ENCODE data around the gene GIT1.

GIT1 gene

GRCh38 chr17:29620271-29620670 lies 30.8 kb upstream of the GIT1 start:
- no peak overlapping the region for H3K4me3 ChIP-seq (ENCODE audit: low read depth, low read length)
- TF ChIP-seq CTCF (IDR thresholded peaks at IDR 0.05; ENCODE audit: borderline replicate concordance, insufficient read depth, low read depth, low read length) = no peak

- peak; percentile 26; the same call in 1 of the 2 replicates for TF ChIP-seq CTCF (IDR thresholded peaks at IDR 0.05; ENCODE audit: borderline replicate concordance, insufficient read depth, low read depth, low read length)
- no peak overlapping the region for H3K4me3 ChIP-seq (ENCODE audit: low read depth, low read length)
Observed at GRCh38 chr17:29619251-29619650, 29.8 kb upstream of the GIT1 start.

GRCh38 chr17:29618272-29619065 lies 29.0 kb upstream of the GIT1 start:
- no peak for TF ChIP-seq CTCF (IDR thresholded peaks at IDR 0.05; ENCODE audit: borderline replicate concordance, insufficient read depth, low read depth, low read length)
- peak overlapping the region; percentile 54 for H3K4me3 ChIP-seq (ENCODE audit: low read depth, low read length)

- H3K4me3 ChIP-seq (ENCODE audit: low read depth, low read length) = peak overlapping the region; percentile 54
- TF ChIP-seq CTCF (IDR thresholded peaks at IDR 0.05; ENCODE audit: borderline replicate concordance, insufficient read depth, low read depth, low read length) = peak; percentile 92
Observed at GRCh38 chr17:29617481-29618271, 28.2 kb upstream of the GIT1 start.

GRCh38 chr17:29617125-29617480 lies 27.7 kb upstream of the GIT1 start:
- peak overlapping the region; percentile 54 for H3K4me3 ChIP-seq (ENCODE audit: low read depth, low read length)
- TF ChIP-seq CTCF (IDR thresholded peaks at IDR 0.05; ENCODE audit: borderline replicate concordance, insufficient read depth, low read depth, low read length) = peak; percentile 90

- peak overlapping the region; percentile 24 for H3K4me3 ChIP-seq (ENCODE audit: low read depth, low read length)
- no peak for TF ChIP-seq CTCF (IDR thresholded peaks at IDR 0.05; ENCODE audit: borderline replicate concordance, insufficient read depth, low read depth, low read length)
Observed at GRCh38 chr17:29616300-29617048, 27.0 kb upstream of the GIT1 start.

All from GM12875 (cell line).